NT2/D1 (cell line): ENCODE results near the gene TNRC6C.

Experiments
- SUZ12 ChIP-seq: IDR thresholded peaks from 2 replicates; pipeline ENCODE4 v1.6.1; 2011; ENCODE audit not compliant: insufficient read length, insufficient read depth; ENCODE audit errors: extremely low read depth
- YY1 ChIP-seq: IDR thresholded peaks from 2 replicates; pipeline ENCODE4 v1.6.1; 2011; ENCODE audit not compliant: insufficient read length, insufficient read depth
- ZNF274 ChIP-seq: IDR thresholded peaks from 2 replicates; pipeline ENCODE4 v1.6.1; 2011; ENCODE audit warnings: mild to moderate bottlenecking, low read depth, low read length

- no peak for TF ChIP-seq SUZ12
- no peak for TF ChIP-seq ZNF274
- TF ChIP-seq YY1, result no peak
These were observed 111.2 kb downstream of the TNRC6C start for GRCh38 chr17:78069695-78070094.
